ENCODE measurements around the gene ARID3C.

Gene ARID3C, protein sequence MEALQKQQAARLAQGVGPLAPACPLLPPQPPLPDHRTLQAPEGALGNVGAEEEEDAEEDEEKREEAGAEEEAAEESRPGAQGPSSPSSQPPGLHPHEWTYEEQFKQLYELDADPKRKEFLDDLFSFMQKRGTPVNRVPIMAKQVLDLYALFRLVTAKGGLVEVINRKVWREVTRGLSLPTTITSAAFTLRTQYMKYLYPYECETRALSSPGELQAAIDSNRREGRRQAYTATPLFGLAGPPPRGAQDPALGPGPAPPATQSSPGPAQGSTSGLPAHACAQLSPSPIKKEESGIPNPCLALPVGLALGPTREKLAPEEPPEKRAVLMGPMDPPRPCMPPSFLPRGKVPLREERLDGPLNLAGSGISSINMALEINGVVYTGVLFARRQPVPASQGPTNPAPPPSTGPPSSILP

DNA sequence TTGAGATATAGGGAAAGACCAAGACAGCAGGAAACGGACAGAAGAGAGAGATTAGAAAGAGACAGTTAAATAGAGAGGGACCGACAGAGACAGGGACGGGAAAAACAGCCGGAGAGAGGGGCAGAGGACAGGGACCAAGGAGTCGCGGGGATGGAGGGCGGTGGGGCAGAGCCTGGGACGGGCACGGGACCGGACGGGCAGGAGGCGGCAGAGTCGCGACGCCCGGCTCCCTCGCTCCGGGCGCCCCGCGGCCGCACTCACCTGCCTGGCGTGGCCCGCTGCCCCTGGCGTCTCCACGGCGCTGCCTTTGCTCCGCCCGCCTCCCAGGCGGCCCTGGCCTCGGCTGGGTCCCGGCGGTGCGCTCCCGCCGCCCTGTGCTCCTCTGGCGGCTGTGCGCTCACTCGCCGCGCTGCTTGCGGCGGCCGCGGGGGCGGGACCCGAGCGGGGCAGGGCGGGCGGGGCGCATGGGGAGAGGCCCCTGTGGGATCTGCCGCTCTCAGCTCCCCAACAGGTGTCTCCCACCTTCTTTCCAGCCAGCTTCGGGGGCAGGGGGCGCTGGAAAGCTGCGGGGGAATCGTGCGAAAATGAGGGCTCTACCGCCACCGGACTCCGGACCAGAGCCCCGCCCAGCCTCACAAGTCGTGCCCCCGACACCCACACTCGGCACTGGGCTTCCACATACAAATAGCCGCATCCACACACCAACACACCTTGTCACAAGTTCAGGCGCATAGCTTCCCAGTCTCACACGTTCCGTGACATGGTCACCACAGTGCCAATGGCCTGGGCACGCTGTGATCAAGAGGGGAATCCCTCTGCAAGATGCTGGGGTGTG is at the start of gene ARID3C:
Gene ARID3C, minus strand, starts transcription at position 411 of the 835 bp plus-strand sequence. CDS start 1,052 bp downstream, outside the sequence.
- DNase-seq, result peak; percentile 46 to 64

DNA sequence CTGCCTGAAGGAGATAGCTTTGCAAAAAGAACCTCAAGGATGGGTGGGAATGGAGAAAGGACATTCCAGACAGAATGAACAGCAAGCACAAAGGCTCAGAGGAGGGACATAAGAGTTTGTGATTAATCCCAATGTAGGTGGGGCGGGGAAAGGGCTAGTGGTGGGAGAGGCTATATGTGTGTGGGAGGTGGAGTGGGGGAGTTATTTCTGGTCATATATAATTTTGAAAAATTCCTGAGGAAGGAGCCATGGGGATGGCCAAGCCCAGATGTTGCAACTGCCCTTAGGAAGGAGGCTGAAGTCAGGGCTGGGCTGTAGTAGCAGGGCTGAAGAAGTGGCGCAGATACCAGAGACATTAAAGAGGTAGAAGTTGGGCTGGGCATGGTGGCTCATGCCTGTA is 47.0 kb upstream of the ARID3C start:
- no peak for DNase-seq

DNA sequence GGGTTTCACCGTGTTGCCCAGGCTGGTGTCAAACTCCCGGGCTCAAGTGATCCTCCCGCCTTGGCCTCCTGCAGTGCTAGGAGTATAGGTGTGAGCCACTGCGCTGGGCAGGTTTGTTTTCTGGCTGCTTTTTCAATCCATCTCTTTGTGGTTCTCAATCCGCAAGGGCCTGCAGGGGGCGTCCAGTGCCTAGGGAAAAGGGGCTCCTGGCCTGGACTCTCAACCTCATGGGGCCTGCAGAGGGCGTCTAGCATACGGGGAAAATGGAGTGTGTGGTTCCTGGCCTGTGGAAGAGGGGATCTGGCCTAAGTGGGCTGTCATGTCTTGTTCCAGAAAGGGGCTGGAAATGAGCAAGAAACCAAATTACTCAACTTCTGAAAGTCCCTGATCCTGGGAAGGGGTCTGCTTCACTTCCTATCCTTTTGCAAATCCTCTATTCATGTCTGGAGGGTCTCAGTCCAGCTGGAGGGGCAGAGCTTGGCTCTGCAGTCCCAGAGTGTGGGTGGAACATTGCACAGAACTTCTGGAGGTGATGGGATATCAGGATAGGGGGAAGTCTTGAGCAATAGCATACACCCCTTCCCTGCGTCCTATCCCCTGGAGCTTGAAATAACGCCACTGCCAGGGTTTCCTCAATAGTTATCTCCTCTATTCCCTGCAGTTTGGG is 46.3 kb upstream of the ARID3C start:
- peak; percentile 78 to 79 for DNase-seq

DNA sequence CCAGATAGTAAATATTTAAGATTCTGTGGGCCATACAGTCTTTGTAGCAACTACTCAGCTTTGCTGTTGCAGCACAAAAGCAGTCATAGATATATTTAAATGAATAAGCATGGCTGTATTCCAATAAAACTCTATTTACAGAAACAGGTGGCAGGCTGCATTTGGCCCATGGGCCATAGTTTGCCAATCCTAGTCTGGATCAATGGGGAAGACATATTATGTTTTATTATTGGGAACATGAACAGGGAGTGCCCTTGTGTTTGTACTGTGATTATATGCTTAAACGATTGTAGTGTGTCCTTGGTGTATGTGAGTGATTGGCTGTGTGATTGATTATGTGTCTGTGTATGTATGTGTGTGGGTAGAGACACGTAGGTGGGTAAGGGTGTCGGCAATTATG is 45.6 kb upstream of the ARID3C start:
- no peak for DNase-seq

DNA sequence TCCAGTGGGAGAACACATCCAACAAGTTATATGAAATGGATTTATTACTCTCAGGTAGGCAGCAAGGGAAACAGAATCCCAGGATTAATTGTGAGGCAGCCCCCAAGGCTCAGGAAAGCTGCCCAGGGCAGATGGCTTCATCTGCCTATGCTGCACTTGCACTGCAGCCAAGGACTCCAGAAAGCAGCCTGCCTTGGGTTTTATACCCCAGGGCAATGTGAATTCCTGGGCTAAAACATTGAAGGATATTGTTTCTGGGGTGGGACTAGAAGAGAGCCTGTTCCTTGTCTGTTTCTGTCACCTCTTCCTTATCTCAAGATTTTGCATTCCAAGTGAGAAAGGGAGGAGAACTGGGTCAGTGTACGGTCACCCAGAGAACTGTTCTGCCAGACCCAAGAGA is 42.4 kb upstream of the ARID3C start:
- no peak for DNase-seq

DNA sequence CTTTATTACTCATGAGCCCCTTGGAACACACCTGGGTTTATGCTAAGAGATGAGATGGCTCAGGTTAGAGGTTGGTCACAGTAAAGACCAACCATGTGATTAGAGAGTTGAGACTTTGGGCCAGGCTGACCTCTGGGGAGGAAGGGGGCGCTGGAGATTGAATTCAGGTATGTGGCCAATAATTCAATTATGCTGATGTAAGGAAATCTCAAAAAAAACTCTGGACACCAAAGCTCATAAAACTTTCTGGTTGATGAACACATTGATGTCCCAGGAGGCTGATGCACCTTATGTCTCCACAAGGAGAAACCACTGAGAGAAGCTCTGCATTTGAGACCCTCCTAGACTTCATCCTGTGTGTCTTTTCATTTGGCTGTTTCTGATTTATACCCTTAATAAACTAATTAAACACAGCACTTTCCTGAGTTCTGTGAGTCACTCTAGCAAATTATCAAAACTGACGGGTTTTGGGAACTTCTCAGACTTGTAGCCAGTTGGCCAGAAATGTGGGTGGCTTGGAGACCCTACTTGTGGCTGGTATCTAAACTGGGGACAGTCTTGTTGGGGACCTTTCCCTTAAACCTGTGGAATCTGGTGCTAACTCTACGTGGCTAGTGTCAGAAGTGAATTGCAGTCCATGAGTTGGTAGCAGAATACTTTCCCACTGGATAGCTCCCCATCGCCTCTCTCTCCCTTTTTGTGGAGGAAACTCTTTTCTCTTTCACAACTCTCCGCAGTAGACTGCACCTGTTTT is 41.1 kb upstream of the ARID3C start:
- no peak for DNase-seq

DNA sequence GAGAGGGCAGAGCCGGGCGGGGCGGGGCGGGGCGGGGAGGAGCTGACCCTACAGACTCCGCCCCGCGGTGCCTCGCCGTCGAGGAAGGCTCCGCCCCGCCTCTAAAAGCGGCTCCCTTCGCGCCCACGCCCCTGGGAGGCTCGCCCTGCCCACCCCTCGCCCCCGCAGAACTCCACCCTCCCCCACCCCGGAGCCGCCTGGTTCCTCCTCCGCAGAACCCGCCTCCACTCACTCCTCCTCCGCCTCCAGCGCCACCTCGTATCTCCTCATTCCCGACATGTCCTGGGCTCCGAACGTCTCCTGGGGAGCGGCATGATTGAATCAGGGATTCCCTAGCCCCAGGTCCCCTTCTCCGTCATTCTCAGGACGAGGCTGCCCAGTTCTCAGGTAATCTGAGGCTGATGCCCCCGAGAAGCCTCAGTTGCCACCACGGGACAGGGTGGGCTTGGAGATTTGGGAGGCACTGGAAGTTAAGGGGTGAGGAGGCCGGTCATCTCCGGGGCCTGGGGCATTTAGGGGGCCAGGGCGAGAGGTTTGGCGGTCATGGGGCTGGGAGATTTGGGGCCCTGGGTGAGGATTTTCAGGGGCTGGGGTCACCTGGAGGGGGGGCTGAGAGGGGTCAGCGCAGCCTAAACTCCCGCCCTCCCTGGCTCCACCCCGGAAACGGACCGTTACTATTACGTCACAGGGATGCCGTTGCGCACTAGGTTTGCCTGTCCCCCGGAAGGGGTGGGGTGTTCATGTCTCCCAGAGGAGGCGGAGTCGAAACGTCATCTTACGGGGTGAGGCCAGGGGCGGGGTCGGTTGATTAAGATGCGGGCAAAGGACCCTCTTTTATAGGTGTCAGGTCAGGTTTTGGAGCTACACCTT is 36.8 kb upstream of the ARID3C start:
- DNase-seq, result peak; percentile 87

DNA sequence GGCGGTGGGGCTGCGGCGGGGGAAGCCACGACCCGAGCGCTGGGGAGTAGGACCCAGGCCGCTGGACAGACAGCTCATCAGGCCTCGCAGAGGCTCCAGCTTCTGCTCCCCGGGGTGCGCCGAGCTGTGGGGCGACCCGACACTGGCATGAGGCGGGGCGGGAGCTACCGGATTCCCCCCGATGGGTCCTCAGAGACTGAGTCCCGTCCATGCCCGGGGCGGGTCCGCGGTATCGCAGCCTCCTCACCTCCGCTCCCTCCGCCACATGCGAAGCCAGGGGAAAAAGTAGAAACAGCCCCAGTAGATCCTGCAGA is 36.2 kb upstream of the ARID3C start:
- no peak for DNase-seq

DNA sequence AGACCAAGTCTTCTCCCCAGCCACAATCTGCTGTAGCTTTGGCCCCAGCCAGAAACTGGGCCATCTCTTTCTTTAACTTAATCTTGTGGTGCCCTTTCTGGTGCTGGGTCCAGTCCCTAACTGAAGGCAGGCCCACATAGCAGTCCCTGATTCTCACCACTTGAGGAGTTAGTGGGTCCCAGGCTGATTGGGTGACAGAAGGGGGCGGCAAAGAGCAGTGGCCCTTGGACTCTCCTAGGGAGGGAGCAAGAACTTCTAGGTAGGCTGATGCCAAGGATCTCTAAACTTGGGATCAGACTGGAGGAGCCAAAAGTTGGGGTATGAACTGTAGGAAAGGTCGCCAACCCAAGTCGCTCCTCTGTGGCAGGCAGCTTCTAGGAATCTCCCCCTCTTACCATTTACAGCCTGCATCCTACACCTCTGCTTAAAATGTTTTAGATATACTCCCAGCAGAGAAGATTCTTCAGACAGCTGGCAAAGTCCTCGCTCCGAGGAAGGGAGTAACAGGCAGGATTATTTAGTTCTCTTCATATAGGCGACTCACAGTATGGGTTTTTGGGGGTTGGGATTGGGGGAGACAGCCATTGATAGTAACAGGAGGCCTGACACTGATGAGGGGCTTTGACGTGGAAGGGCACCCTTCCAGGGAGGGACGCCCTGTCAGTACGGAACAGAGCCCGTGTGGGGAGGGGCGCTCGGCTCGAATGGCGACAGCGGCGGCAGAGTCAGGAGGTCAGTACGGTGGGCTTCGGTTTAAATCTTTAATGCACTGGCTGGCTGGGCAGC is 35.6 kb upstream of the ARID3C start:
- peak; percentile 78 to 79 for DNase-seq

DNA sequence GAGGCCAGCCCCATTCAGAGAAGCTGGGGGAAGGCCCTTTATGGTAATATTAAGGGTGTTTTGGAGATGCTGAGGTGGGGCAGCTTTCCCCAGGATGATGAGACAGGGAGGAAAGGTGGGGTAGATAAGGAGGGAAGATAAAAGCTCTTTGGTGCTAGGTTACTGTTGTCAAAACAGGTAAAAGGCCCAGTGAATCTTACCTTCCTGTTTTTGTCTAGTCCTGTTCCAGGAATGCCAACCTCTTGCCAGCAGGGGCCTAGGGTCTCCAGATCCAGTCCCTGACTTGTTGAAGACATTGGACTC is 34.4 kb upstream of the ARID3C start:
- no peak for DNase-seq

DNA sequence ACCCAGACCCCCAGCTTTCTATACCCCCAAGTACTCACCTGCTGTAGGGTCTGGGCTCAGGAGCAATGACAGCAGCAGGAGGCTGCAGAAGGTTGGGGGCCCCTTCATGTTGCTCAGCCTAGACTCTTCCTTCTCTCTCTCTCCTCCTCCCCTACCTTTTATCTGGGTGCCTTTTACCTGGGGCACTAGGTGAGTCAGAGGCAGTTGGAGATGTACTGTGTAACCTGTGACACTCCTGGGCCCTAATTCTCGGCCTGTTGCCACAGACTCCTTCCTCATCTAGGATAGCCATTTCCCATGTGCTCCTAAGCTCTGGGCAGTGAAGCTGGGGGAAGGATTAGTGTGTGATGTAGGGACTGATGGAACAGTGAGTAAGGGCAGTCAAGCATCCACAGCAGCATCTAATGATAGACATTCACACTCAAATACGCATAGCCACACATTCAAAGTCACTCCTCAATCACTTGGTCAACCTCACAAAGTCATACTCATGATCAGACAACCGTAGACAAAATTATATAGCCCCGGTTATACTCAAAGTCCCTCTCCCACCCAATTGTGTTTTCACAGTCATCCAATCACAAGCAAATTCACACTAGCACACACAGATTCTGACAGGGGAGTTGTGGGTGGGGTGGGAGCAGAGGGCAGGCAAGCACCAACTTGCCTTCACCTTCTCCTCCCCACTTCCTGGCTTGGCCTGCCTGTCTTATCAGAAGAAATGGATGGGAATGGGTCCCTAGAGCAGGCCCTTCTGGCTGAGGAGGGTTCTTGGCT is 33.8 kb upstream of the ARID3C start, which contains the start of gene CCL27:
Gene CCL27, minus strand, starts transcription at position 132 of the 777 bp plus-strand sequence. Its CDS starts 24 bp downstream, at position 108.
- no peak for DNase-seq

DNA sequence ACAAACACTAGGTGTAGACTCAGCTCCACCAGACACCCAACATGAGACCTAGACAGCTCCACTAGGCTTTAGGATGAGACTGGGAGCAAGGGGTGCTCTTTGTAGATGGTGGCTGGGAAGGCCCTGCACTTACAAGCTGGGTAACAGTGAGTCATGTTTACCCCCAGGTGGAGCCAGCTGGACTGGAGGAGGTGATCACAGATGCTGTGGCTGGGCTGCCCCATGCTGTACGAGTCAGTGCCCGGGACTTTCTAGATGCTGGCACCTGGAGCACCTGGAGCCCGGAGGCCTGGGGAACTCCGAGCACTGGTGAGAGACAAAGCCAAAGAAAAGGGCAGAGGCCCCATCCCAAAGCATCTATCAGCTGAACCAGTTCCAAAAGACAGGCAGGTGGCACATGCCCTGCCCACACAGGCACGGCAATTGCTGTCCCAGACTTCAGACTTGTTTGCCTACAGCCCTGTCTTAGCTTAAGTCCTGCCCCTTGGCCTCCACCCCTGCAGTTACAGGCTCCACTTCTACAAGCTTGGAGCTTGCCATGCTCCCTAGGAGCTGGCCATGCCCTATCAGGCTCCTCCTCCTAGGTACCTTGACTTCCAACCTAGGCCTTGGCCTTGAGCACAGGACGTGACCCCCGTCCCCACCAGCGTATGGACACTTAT is 30.9 kb upstream of the ARID3C start:
- DNase-seq, result no peak

DNA sequence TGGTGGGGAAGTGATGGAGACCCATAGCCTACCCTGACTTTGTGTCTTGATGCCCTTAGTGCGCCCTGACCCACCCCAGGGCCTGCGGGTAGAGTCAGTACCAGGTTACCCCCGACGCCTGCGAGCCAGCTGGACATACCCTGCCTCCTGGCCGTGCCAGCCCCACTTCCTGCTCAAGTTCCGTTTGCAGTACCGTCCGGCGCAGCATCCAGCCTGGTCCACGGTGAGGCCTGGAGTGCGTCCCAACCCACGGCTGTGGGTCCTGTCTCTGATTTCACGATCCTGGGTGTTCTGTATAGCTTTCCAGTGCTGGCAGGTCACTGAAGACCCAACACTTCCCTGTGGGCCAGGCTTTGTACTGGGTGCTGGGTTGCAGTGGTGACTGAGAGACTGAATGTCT is 29.6 kb upstream of the ARID3C start:
- DNase-seq, result no peak

DNA sequence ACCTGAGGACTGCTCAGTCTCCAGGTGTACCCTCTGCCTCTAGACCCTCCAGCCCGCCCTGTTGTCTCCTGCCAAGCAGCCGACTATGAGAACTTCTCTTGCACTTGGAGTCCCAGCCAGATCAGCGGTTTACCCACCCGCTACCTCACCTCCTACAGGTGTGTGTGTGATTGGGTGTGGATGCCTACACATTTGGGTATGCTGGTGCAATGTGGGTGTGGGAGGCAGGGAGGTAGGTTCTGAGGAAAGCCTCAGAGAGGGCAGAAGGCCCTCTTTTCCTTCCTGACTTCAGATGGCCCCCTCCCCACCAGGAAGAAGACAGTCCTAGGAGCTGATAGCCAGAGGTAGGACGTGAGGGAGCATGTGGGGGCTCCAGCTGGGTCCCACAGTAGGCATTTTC is 28.1 kb upstream of the ARID3C start:
- DNase-seq, result no peak

DNA sequence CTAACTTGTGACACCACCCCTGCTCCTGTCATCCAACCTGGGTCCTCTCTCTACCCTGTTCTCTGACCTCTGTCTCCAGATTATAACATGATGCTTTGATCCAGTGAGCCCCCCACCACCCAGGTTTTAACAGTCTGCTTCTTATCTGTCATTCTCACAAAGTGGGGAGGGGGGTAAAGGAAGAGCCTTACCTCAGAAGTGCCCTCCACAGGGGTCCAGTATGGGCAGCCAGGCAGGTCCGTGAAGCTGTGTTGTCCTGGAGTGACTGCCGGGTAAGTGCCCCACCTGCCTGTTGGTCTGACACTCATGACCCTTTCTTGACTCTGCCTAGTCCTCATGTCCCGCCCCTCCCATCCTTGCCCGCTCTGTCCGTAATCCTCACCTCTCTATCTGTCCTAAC is 26.5 kb upstream of the ARID3C start:
- DNase-seq, result no peak

DNA sequence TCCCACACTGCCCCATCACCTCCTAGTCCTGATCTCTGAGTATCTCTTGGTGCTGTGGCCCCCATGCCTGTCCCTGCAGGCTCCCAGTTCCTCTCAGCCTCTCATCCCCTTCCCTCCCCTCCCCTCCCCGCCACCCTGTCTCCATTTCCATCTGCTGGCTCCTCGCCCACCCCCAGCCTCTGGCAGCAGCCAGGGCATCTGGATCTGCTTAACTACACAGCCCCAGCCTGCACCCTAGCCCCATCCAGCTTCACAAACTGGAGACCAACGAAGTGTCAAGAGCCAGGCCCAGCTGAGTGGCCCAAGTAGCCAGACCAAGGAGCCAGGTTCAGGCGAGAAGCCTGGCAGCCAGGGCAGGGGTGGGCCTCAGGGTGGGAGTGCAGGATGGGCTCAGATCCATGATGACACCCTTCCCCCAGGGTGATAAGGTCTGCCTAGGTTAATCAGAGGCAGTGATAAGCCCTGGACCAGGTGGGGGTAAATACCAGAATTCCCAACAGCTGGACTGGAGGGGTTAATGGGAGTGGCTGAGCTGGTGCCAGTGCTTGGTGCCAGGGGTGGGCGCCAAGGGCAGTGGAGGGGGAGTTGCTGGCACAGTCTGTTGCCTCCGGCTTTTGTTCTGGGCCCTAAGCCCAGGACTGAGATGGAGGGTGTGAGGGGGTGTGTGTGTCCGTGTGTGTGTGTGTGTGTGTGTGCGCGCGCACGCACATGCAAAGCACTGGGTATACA is 25.6 kb upstream of the ARID3C start:
- no peak for DNase-seq

DNA sequence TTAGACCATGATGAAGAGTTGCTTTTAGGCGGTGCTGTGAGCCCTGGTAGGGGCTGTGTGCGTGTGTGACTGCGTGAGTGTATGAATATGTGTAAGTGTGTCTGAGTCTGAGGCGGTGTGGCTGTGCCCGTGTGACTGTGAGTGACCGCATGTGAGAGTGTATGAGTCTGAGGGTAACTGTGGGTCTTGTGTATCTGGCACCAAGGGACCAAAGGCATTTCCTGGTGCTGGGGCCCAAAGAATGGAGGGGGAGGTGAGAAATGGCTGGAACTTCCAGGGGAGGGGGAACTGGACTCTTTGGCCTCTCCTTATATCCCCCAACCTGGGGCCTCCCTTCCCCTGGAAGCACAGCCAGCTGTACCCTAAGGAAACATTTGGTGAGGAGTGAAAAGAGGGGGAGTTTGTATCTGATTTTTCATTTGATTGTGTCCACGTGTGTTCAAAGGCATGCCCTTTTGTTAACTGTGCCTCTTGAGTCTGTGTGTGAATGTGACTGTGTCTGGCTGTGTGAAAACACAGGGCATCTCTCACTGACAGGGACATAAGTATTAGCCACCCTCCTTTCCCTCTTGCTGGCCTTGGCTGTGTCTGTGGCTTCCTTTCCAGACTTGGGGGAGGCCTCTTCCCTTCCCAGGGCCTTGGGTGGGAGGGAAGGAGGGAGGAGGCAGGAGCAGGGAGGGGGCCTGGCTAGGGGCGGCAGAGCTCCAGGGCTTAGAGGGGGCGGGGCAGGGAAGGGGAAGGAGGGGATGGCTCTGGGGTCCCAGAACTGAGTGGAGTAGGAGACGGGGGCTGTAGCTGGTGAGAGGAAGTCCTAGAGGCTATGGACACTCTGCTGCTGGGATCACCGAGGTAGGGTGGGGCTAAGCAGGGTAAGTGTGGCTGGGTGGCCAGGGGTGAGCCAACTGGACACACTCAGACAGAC is 24.5 kb upstream of the ARID3C start:
- DNase-seq, result no peak

DNA sequence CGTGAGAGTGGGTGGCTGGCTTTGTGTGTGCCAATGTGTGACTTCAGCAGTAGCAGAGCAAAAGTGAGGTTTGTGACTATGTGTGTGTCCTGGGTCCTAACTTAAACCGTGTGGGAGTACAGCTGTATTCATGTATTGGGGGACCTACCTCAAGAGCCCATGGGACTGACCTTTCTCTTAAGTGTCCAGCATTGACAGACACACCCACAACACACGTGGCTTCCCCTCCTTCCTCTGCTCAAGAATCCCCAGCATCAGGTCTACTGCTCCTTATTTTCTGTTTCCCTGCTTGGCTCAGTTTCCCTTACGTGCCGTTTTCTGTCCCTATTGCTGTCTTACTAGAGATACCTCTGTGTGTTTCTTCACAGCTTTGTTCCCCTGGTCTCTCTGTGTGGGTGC is 23.7 kb upstream of the ARID3C start:
- DNase-seq, result no peak

Measured in activated T-cell treated with anti-CD3 and anti-CD28 coated beads, Interleukin-2, amount 50 U/mL, for 48 hours (primary cell).